BJ (cell line): ENCODE results near the gene CXADR. TPM values are rescaled to one million over a fixed set of nuclear protein-coding genes. Genes with fewer than 3 reads are reported as not detected.

Experiments used
- CTCF ChIA-PET: fragments of 350-600 bp; formaldehyde crosslinking; extraction: SDS; loops from one replicate; lab custom pipeline; 2021; ENCODE audit warnings: antibody characterized with exemption, inconsistent platforms; lab: Yijun Ruan, JAX
- POLR2A ChIA-PET: fragments of 300-600 bp; sonication (Branson Sonifier 250); formaldehyde crosslinking; extraction: SDS; loops from one replicate; lab custom pipeline; 2021; ENCODE audit warnings: antibody characterized with exemption; lab: Charles Lee
- DNase-seq: peaks from one replicate; pipeline ENCODE4 v3.0.0-alpha.2; 2011; ENCODE audit warnings: low read depth
- H3K27me3 ChIP-seq: 2 replicates; pipeline ENCODE4 v1.6.0; 2011; ENCODE audit warnings: low read length; ENCODE audit not compliant: control insufficient read depth, insufficient read depth
- H3K36me3 ChIP-seq: 2 replicates; pipeline ENCODE4 v1.5.1; 2011; ENCODE audit warnings: low read length; ENCODE audit not compliant: control insufficient read depth, insufficient read depth
- H3K4me3 ChIP-seq: 2 replicates; pipeline ENCODE4 v1.5.1; 2011; ENCODE audit warnings: low read depth, mild to moderate bottlenecking, control low read depth, low read length
- polyA plus RNA-seq: library from polyadenylated mRNA; depleted of rRNA; stranded (reverse); fragments of >200 nt; gene quantifications from 2 replicates; pipeline ENCODE4 v1.2.3, GENCODE V29; 2011
- TF ChIP-seq, protein P1 (sequence below): IDR thresholded peaks from 2 replicates; pipeline ENCODE4 v1.5.1; 2011; ENCODE audit warnings: low read depth, mild to moderate bottlenecking, control low read depth, inconsistent platforms, low read length, moderate library complexity; ENCODE audit not compliant: insufficient read depth

CXADR gene
- polyA plus RNA-seq, 1 experiment = 0.02 TPM

DNA sequence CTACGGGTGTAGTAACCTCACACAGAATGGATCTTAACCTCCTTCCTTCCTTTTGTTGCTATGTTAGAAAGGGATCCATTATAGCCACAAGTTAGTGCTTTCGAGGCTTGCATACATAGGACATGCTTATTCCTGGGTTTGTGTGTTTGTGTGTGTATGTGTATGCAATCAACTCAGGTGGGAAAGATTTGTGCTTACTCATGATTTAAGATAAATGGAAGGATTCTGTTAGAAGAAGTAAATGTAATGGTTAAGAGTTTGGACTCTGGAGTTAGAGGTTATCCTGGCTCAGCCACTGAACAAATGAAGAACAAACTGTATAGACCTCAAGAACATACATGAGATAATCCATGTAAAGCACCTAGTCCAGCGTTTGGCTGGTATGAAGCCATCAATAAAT lies 71.1 kb downstream of the CXADR start:
- Histone ChIP-seq H3K27me3 (no peaks in the 10 kb centered on the region), H3K4me3 (no peak overlapping the region), H3K36me3 (no peaks in the 10 kb centered on the region)
- POLR2A ChIA-PET = no interaction called here
- CTCF ChIA-PET = interaction anchor here (0.6 to 1.7 kb wide), 4 partner anchors 148 to 1277 kb away, joined by 3 to 4 read pairs (median 4); no protein-coding TSS in a partner anchor
- no peak for DNase-seq
- TF ChIP-seq, protein P1, sequence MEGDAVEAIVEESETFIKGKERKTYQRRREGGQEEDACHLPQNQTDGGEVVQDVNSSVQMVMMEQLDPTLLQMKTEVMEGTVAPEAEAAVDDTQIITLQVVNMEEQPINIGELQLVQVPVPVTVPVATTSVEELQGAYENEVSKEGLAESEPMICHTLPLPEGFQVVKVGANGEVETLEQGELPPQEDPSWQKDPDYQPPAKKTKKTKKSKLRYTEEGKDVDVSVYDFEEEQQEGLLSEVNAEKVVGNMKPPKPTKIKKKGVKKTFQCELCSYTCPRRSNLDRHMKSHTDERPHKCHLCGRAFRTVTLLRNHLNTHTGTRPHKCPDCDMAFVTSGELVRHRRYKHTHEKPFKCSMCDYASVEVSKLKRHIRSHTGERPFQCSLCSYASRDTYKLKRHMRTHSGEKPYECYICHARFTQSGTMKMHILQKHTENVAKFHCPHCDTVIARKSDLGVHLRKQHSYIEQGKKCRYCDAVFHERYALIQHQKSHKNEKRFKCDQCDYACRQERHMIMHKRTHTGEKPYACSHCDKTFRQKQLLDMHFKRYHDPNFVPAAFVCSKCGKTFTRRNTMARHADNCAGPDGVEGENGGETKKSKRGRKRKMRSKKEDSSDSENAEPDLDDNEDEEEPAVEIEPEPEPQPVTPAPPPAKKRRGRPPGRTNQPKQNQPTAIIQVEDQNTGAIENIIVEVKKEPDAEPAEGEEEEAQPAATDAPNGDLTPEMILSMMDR = no peak

DNA sequence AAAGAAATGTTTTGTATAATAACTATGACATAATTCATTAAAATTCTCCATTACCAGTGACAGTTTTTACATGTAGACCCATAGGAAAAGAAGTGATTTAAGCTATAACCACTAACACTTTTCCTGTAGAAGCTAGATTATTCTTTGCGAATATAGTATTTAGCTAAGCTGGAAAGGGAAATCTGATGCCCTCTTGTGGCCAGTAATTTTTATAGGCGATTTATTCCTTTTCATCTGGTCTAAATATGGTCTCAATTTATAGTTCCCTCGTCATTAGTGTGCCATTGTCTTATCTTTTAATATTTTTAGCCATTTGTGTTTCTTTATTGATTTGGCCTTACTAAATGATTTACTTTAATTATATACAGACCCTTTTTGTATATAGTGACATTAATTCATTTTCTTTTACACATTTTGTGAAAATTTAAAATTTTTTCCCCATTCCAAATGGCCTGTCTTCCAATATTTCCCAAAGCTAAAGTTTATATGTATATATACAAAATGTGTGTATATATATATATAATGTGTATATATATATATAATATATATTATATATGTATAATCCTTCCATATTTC lies 73.1 kb downstream of the CXADR start:
- POLR2A ChIA-PET = no interaction called here
- no peak for DNase-seq
- Histone ChIP-seq H3K4me3 (no peak overlapping the region), H3K27me3 (no peaks in the 10 kb centered on the region), H3K36me3 (no peaks in the 10 kb centered on the region)
- TF ChIP-seq, protein P1 = peak; percentile 58
- CTCF ChIA-PET = interaction anchor here (0.8 to 2.2 kb wide), 13 partner anchors 10 to 199 kb away, joined by 3 to 67 read pairs (median 4); no protein-coding TSS in a partner anchor

DNA sequence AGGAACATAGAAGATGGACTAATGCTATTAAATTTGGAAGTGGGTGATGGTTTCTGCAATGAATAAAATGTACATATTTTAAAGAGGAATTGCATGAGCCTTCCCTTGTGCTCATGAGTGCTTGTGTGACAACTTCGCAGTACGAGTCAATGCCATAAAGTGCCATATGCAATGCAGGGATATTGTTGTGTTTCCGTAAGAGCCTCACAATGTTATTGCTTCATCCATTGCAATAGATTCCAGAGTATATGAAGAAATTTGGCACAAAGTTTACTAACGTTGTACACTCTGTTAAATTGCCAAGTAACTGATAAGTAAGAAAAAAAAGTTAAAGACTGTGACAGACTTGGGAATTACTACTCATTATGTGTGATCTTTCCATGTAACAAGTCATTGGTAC lies 77.6 kb downstream of the CXADR start:
- Histone ChIP-seq H3K4me3 (no peak overlapping the region), H3K36me3 (peaks cover 2% of the 10 kb centered on the region; the same call in 1 of the 2 replicates), H3K27me3 (no peaks in the 10 kb centered on the region)
- ChIA-PET POLR2A (no interaction called here), CTCF (no interaction called here)
- DNase-seq = no peak
- TF ChIP-seq, protein P1 = no peak

DNA sequence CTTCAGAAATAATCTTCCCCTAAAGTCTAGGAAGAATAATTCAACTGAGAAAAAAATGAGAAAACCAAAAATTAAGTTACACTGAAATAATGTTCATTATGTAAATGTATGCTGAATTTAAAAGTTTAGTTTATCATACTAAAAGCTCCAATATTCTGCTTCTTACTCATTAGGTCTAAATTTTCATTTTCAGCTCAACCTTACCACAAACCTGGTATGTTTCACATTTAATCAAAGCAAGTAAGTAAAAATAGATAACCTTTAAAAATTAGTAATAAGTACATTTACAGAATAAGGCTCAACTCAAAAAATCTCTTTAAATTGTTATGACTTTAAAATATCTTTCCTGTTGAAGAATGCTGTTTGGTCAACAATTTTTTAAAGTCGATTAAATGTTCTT lies 84.8 kb downstream of the CXADR start:
- no peak for DNase-seq
- POLR2A ChIA-PET = no interaction called here
- H3K4me3 ChIP-seq = no peak overlapping the region
- peaks cover 8% of the 10 kb centered on the region for H3K36me3 ChIP-seq
- H3K27me3 ChIP-seq = no peaks in the 10 kb centered on the region
- CTCF ChIA-PET = interaction anchor here (0.7 to 1.1 kb wide), 2 partner anchors 12 to 211 kb away, joined by 3 read pairs; no protein-coding TSS in a partner anchor
- TF ChIP-seq, protein P1 = no peak

DNA sequence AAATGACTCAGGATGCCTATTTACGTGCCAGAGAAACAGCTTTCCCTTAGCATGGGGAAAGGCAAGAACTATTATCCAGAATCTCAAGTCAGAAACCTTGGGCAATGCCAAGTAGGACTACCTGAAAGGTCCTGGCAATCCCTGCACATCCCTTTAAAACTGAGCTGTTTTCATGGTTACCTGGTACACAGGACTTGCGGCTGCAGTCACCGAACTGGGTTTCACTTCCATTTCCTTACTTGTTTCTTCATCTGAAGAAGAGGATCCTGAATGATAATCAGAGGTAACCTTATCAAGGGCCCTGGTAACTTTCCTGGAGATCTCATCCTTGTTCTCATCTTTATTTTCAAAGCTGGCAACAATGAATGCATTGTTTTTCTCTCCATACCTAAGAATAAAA lies 85.6 kb downstream of the CXADR start:
- Histone ChIP-seq H3K4me3 (no peak overlapping the region), H3K27me3 (no peaks in the 10 kb centered on the region), H3K36me3 (peaks cover 8% of the 10 kb centered on the region)
- TF ChIP-seq, protein P1 = no peak
- ChIA-PET POLR2A (no interaction called here), CTCF (interaction anchor here (0.6 to 1.1 kb wide), 3 partner anchors 13 to 220 kb away, joined by 3 read pairs; no protein-coding TSS in a partner anchor)
- no peak for DNase-seq
